Measurements from ENCODE around the gene PLB1.
"Not testable (repeated sequence)": the region's sequence is repeated elsewhere in the genome, so short reads cannot be mapped to it uniquely, and the experiment has no call there.

The PLB1 gene

DNA sequence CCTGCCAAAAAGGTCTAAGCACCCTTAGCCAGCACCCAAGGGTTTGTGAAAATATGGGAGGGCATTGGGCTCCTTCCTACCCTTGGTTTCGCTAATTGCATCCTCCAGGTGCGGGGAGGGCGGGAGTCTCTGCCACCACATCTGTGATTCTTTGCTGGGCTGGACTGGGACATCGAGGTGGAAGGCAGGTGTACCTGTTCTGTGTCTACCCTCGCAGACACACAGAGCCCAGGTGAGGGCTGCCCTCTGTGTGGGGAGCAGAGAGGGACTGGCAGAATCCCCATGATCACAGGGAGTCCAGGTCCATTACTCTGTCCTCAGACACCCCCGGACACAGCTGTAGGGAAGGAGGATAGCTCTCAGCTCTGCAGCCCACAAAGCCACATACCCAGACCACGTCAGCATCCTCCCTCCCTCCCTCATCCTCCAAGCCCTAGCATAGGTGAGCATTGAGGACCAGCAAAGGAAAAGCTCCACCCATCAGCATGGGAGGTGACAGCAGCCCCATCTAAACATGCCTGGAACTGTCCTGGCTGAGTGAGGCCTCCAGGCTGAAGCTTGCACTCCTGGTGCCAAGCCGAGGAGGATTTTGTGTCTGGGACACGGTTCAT lies 49.8 kb downstream of the PLB1 start:
- H3K4me3 ChIP-seq (replicated peaks in 1 of 2; ENCODE audit: low read depth in 2 of 2, low read length in 2 of 2), result no peak overlapping the region
- TF ChIP-seq, protein P1, sequence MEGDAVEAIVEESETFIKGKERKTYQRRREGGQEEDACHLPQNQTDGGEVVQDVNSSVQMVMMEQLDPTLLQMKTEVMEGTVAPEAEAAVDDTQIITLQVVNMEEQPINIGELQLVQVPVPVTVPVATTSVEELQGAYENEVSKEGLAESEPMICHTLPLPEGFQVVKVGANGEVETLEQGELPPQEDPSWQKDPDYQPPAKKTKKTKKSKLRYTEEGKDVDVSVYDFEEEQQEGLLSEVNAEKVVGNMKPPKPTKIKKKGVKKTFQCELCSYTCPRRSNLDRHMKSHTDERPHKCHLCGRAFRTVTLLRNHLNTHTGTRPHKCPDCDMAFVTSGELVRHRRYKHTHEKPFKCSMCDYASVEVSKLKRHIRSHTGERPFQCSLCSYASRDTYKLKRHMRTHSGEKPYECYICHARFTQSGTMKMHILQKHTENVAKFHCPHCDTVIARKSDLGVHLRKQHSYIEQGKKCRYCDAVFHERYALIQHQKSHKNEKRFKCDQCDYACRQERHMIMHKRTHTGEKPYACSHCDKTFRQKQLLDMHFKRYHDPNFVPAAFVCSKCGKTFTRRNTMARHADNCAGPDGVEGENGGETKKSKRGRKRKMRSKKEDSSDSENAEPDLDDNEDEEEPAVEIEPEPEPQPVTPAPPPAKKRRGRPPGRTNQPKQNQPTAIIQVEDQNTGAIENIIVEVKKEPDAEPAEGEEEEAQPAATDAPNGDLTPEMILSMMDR (IDR thresholded peaks at IDR 0.05; ENCODE audit: low read depth, low read length), result no peak
- DNase-seq (ENCODE audit: low read depth in 2 of 2), result no peak

DNA sequence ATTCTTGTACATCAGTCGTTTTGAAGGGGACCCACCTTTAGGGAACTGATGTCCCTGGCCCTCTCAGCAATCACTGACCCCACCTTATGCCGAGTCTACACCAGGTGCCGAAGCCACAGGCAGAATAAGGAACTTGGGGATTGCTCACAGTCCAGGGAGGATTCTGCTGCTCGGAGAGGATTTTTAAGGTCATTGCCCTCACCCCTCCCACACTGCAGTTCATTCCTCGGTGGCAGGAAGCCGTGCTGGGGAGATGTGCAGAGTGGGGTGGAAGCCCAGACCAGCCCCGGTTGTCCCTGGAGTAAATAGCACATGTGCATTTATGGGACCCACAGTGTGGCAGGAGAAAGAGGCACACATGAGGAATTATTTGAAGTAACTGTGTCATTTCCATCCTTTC lies 50.4 kb downstream of the PLB1 start:
- TF ChIP-seq, protein P1 (IDR thresholded peaks at IDR 0.05; ENCODE audit: low read depth, low read length), result no peak
- no peak overlapping the region for H3K4me3 ChIP-seq (replicated peaks in 1 of 2; ENCODE audit: low read depth in 2 of 2, low read length in 2 of 2)
- no peak for DNase-seq (ENCODE audit: low read depth in 2 of 2)

DNA sequence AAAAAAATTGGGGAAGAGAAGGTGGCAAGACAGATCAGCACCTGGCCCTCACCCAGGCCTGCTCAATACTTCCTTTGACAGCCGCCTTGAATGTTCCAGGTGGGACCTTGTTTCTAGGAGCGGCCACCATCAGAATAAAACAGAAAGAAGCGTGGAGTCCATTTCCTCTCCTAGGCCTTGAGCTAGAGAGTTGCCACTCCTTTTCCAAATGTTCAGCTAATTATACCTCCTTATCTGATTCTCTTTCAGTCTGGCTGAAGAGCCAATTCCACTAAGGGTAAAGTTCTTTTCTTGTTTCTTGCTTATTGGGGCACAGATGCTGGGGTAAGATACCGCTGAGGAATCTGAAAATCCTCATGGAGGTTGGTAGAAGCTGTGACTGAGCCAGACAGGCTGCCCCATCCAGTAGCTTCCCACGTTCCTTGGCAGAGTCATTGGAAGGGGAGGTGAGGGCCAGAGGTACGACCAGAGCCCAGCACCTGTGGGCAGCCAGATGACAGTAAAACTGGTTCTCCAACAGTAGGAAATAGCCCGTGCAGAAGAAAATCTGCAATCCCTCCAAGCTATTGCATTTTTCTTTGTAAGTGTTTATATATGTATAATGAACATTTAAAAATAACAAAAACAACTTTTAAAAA lies 51.5 kb downstream of the PLB1 start:
- DNase-seq (ENCODE audit: low read depth in 2 of 2), result no peak
- TF ChIP-seq, protein P1 (IDR thresholded peaks at IDR 0.05; ENCODE audit: low read depth, low read length), result no peak

DNA sequence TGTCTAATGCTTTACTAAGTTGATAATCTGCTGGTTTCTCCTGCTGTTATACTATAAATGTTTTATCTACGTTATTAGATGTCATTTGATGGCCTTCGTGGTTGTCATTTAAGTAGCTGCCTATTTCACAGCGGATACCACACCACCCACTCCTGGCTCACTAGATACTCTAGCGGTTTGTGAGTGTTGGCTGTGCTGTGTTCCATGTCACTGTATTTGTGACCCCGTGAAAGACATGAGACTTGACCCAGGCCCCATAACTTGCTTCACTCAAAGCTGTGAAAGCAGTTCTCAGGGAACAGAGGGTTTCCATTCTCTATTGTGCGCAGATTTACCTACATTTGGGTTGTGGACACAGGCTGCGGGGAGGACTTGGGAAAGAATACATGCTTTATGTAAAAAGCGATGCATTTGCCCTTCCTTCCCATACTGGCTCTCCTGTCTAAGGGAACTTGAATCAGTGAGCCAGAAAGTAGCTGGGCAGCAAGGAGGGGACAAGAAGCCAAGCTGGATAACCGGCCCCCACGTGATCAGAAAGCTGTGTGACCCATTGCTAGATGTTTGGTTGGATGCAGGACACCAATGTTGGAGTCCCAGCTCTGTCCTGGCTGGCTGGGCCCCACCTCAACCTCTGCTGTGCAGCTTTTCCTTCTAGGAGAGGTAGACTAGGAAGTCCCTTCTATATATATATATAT lies 52.2 kb downstream of the PLB1 start:
- no peak overlapping the region for H3K4me3 ChIP-seq (replicated peaks in 1 of 2; ENCODE audit: low read depth in 2 of 2, low read length in 2 of 2)
- DNase-seq (ENCODE audit: low read depth in 2 of 2), result no peak
- TF ChIP-seq, protein P1 (IDR thresholded peaks at IDR 0.05; ENCODE audit: low read depth, low read length), result no peak

More for the DNA sequence above, 51.5 kb downstream of the PLB1 start:
- no peak overlapping the region for H3K4me3 ChIP-seq (replicated peaks in 1 of 2; ENCODE audit: low read depth in 2 of 2, low read length in 2 of 2)

DNA sequence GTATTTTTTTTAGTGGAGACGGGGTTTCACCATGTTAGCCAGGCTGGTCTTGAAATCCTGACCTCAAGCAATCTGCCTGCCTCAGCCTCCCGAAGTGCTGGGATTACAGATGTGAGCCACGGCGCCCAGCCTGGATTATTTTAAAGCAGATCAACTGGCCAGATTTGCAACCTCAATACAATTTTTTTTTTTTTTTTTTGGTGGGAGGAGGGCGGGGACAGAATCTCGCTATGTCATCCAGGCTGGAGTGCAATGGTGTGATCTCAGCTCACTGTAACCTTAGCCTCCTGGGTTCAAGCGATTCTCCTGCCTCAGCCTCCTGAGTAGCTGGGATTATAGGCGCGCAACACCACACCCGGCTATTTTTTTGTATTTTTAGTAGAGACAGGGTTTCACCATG lies 54.5 kb downstream of the PLB1 start:
- DNase-seq (ENCODE audit: low read depth in 2 of 2); H3K4me3 ChIP-seq (replicated peaks in 1 of 2; ENCODE audit: low read depth in 2 of 2, low read length in 2 of 2): not testable (repeated sequence)

DNA sequence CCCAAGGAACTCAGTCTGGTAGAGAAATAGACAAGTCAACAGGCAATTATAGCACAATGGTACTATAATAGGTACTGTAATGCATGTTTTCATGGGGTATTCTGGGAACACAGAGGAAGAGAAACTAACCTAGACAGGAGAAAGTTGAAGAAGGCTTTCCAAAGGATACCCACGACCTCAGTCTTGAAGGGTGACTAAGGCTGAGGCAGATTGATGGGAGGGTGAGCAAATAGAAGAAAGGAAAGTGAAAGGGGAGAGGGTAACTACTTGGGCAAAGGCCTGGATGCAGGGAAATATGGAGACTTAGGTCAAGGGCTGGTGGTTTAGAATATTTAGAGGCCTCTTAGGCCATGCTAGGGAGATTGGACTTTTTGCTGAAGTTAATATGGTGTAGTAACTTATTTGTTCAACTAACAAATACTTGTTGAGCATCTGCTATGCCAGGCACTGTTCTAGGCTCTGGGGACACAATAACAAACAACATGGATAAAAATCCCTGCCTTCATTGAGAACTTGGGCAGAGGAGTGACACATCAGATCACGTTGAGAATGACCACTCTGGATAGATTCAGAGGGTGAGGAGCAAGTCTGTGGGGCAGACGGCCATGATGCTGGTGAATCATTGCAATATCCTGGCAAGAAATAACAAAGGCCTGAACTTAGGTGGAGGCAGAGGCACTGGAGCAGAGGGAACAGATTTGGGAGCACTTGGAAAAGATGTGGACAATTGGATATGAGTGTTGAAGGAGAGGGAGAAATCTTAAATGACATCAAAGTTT lies 56.4 kb downstream of the PLB1 start:
- TF ChIP-seq, protein P1 (IDR thresholded peaks at IDR 0.05; ENCODE audit: low read depth, low read length), result no peak

DNA sequence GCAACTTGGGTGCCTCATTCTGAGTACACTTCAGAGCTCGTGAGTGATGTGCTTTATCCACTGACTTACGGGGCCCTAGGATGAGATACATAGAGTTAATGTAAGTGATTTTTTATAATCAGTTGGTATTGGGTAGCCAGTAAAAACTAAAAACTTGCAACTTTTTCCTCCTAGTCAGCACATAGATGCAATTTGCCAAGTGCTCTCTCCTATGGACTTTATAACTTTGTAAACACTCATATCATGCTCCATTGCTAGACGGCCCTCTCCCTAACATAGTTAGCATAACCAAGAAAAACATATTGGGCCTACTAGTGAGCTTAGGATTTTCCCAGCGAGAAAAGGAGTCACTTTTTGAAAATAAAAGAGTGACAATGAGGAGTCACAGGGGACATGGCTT lies 60.4 kb downstream of the PLB1 start:
- DNase-seq (ENCODE audit: low read depth in 2 of 2), result no peak
- no peak overlapping the region for H3K4me3 ChIP-seq (replicated peaks in 1 of 2; ENCODE audit: low read depth in 2 of 2, low read length in 2 of 2)
- TF ChIP-seq, protein P1 (IDR thresholded peaks at IDR 0.05; ENCODE audit: low read depth, low read length), result no peak

More for the DNA sequence above, 56.4 kb downstream of the PLB1 start:
- peak; percentile 20 to 75 for DNase-seq (ENCODE audit: low read depth in 2 of 2)
- H3K4me3 ChIP-seq (replicated peaks in 1 of 2; ENCODE audit: low read depth in 2 of 2, low read length in 2 of 2), result no peak overlapping the region
